IPS-NIHi7 (cell line): ENCODE data around the gene NPBWR2.

ENCODE experiments used
- DNase-seq: peaks from one replicate; pipeline ENCODE4 v3.0.0; 2012; ENCODE audit warnings: mixed read lengths; ENCODE audit errors: extremely low spot score

Gene NPBWR2

DNA sequence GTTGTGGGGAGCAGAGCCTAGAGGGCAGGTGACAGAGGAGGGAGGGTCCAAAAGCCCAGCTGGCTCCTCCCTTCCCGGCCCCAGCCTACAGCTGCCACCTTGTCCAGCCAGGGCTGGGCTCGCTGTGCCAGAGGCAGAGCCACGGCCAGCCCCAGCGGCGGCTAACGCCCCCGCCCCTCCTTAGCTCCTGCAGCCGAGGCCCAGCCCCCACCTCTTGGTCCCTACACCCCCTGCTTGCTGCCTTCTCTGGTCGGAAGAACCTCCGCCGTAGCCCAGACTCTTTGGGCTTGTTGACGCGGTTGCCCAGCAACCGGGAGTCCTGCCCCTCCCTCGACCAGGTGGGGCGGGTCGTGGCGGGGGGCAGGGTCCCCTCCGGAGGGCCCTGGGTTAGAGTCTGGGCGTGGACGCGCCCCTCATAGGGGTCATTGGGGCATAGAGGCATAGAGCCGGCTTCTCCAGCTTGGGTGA lies 22.6 kb downstream of the NPBWR2 start:
- peak; percentile 63 for DNase-seq

- DNase-seq, result no peak
These were observed 23.3 kb downstream of the NPBWR2 start, which contains the start of gene LKAAEAR1 for GRCh38 chr20:64083804-64084684. Gene LKAAEAR1 (minus strand): TSS chr20:64084398. CDS start chr20:64084219, 179 bp downstream.

DNA sequence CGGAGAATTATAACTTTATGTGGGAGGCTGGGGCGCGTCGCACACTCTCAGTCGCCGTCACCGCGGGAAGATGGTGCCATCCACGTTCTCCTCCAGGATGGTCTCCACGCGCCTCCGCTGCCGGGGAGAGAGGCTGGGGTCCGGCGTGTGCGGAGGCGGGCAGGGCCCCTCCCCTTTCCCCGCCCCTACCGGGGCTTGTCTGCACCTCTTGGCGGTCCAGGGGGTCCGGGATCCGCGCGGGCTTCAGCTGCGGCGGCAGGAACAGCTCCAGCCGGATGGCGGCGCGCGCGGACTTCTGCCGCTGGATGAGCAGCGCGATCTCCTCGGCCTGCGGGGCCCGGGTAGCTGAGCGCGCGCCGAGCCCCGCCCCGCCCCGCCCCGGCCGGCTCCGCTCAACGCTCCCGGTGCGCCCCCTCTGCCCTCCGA lies 24.0 kb downstream of the NPBWR2 start:
- DNase-seq, result peak; percentile 89

DNA sequence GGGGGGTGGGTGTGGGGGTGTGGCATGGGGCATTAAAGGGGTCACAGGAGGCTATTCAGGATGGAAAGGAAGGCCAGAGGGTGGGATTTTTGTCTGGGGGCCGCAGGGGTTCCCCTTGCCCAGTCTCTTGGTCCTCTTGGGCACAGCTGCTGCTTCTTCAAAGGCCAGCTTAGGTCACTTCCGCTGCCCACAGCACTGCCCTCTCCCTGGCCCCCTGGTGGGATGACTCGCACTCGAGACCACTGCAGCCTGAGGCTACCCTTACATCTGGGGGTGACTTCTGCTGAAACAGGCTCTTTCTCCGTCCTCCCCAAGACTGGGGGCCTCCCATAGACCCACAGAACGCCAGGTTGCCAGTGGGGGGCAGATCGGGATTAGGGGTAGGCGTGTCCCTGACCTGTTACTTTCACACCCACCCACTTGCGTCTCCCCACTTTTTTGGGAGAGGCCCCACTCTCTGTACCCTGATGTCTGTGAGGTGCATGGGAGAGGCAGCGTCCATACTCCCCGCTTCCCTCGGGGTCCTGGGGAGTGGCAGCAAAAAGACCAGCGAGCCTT lies 24.5 kb downstream of the NPBWR2 start:
- no peak for DNase-seq

GRCh38 chr20:64082126-64082731 lies 25.1 kb downstream of the NPBWR2 start:
- peak; percentile 38 for DNase-seq

GRCh38 chr20:64081624-64081964 lies 25.8 kb downstream of the NPBWR2 start:
- no peak for DNase-seq

GRCh38 chr20:64080813-64081623 lies 26.3 kb downstream of the NPBWR2 start:
- no peak for DNase-seq

DNA sequence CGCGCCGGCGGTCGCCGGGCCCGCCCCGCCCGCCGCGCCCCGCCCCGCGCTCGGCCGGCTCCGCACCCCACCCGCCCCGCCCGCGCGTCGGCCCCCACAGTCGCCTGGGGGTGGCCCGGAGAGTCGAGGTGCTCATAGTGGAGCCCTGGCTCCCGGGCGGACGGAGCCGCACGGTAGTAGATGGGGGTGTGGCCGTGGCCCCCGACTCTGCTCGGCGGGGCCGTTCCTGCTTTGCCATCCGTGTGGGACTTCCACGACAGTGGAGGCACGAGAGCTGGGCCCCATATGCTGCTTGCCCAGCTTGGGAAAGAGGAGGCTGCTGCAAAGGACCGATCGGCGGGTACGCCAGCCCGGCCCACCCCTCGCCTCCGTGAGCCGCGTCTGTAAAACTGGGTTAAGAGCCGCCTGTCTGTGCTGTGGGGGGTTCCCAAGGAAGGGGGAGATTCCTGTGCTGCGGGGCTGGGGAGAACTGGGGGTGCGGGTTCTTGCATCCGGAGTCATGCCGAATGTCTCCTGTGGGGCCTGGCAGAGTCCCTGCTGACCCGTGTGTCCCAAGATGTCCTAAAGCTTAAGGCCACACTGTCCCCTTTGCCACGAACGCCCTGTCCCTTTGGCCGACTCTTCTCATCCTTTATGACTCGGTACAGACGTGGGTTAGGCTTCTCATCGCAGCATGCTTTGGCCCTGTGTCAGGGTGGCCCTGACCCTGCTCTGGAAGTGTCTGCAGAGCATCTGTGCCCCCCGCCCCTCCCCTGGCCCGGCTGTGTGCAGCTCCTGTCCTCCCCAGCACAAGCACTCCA lies 27.2 kb downstream of the NPBWR2 start, which contains the start of gene OPRL1:
Gene OPRL1 (plus strand): TSS at position 70 of the 800 bp plus-strand sequence. CDS start 12,639 bp downstream, outside the sequence.
- no peak for DNase-seq

GRCh38 chr20:64079273-64080012 lies 27.9 kb downstream of the NPBWR2 start, which contains the start of gene RGS19:
Gene RGS19 (minus strand): TSS chr20:64079518. CDS start chr20:64076886, 2,632 bp downstream.
- DNase-seq, result peak; percentile 92

DNA sequence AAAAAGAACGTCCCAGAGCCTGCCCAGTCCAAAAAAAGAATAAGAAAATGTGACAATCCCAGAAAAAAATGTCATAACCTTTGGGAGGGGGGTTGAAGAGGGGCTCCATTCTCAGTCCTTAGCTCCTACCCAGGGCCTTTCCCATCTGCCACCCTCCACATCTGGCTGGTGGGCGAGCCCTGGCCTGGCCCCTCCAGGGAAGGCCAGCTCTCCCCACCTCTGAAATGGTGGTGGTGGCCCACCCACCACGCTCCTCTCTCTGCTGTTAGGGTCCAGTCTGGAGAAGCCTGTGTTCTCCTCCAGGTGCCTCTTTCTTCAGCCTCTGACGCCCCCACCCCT lies 28.5 kb downstream of the NPBWR2 start:
- DNase-seq, result no peak

DNA sequence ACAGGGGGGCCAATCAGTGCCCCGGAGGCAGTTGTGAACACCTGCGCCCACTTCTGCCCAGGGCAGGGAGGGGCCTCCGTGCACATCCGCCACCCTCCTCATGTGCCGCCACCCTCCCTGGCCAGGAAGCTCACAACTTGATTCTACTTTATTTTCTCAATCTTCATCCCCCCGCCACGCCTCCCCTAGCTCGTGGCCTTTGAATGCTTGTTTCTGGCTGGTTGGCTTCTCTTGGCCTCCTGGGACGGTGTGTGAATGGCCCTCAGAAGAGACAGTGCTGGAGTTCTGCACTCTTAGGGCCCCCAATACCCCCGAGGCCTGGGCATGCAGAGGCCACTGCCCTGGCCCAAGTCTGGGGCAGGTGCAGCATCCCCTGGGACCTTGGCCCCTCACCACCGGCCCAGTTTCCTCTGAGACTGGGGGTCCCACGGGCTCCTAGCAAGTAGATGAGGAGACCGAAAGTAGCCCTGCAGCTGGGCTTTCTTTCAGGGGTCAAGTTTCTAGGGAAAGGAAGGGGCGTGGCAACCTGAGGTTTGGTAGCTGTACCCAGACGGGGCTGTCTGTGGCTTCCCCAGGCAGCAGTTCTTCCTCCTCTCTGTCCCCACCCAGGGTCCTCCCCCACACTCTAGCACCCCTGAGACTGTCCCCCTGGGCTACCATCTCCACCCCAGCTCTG lies 29.4 kb downstream of the NPBWR2 start:
- peak; percentile 32 for DNase-seq

DNA sequence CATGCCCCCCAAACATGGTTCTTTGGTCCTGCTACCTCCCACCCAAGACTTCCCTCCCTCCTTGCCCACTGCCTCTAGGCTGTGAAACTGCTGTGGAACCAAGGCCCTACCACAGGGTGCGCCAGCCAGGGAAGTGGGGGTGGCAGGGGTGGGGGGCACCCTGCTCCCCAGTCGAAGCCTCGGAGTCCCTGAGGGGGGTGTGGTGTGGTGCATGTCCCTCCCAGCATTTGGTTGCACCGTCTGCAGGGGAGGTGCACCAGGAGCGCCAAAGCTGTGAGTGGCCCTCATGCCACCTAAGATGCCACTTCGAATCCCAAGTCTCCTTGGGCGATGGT lies 29.9 kb downstream of the NPBWR2 start:
- no peak for DNase-seq

DNA sequence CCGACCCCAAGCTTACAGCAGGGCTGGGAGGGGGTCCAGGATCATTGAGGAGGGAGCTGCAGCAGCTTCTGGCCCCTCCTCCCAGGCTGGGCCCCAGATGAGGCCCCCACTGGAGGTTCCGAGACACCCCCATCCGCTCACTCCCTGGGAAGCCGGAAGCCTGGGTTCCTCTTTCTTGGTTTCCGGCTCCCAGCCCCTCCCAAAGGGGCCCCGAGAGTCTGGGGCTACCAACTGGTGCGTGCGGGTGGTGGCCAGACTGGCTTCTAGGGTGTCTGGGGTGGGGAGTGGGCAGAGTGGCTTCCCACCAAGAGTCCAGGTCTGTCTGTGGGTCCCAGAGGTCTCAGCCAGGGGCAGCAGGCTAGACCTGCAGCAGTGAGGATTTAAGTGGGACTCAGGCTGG lies 30.3 kb downstream of the NPBWR2 start:
- no peak for DNase-seq

DNA sequence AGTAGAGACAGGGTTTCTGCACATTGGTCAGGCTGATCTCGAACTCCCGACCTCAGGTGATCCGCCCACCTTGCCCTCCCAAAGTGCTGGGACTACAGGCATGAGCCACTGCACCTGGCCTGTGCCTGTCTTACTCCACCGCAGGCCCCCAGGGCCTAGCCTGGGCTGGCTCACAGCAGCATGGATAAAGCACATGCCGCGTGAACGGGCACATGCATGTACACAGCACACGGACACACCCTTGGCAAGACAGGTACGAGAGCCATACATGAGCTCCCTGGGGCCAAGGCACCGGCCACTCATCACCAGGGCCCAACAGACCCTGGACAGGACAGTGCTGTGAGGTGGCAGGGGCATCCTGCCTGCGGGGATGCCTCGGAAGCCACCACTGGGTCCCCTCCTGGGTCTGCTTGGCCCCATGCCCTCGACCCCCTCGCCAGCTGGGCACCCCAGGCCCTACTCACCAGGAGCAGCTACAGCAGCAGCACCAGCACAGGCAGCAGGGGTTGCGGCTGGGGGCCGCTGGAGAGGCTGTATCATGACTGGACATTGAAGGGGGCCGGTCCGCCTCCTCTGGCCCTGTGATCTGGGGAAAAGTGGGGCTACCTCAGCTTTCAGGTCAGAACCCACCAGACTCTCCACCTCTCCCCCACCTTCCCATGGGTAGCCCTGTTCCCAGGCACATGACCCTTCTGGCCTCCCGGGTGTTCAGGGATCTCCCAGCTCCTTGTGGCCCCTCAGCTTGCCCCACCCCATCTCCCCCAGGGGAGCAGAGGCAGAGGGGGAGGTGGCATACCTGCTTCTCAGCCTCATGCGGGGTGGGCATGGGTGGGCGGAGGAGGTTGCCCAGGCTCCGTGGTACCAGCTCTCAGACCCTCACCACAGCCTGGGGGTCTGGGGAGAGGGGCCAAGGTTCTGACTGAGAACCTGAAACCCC lies 31.0 kb downstream of the NPBWR2 start:
- DNase-seq, result no peak

GRCh38 chr20:64075556-64075955 lies 31.8 kb downstream of the NPBWR2 start:
- no peak for DNase-seq

GRCh38 chr20:64074963-64075362 lies 32.4 kb downstream of the NPBWR2 start:
- no peak for DNase-seq

- no peak for DNase-seq
These were observed 33.1 kb downstream of the NPBWR2 start for GRCh38 chr20:64074184-64074789.
